GM23338 (cell line): Measurements from ENCODE around the gene ABHD10. TPM values are rescaled to one million over a fixed set of nuclear protein-coding genes. Genes with fewer than 3 reads are reported as not detected.

Experiments used
- ATAC-seq: fragments of 200-7000 bp; cut with Tn5 transposase; 3 replicates; pipeline ENCODE4 v1.9.1; 2020
- DNase-seq: peaks from one replicate; pipeline ENCODE4 v3.0.0-alpha.2; 2015; ENCODE audit warnings: low spot score
- H2AFZ ChIP-seq: fragments of 200-600 bp; sonication (generic); 2 replicates; pipeline ENCODE4 v1.8.0; 2016; ENCODE audit warnings: antibody characterized with exemption, mild to moderate bottlenecking, moderate library complexity
- H3F3A ChIP-seq: fragments of 200-600 bp; sonication (generic); replicated peaks from 2 replicates; pipeline ENCODE4 v1.8.0; 2017; ENCODE audit warnings: antibody characterized with exemption, mixed run types, low read depth
- H3K27ac ChIP-seq: fragments of 200-600 bp; sonication (generic); 2 replicates; pipeline ENCODE4 v1.6.1; 2016; ENCODE audit warnings: low read depth
- H3K27me3 ChIP-seq: fragments of 200-600 bp; sonication (generic); 2 replicates; pipeline ENCODE4 v1.8.0; 2016; ENCODE audit warnings: mild to moderate bottlenecking, mixed run types, moderate library complexity; ENCODE audit not compliant: insufficient read depth
- H3K36me3 ChIP-seq: fragments of 200-600 bp; sonication (generic); 2 replicates; pipeline ENCODE4 v1.8.0; 2016; ENCODE audit warnings: mild to moderate bottlenecking; ENCODE audit not compliant: insufficient read depth
- H3K4me1 ChIP-seq: fragments of 200-600 bp; sonication (generic); 2 replicates; pipeline ENCODE4 v1.8.0; 2016; ENCODE audit warnings: mild to moderate bottlenecking, moderate library complexity; ENCODE audit not compliant: insufficient read depth
- H3K4me2 ChIP-seq: fragments of 200-600 bp; sonication (generic); 2 replicates; pipeline ENCODE4 v1.7.1; 2017; ENCODE audit warnings: mixed run types
- H3K4me3 ChIP-seq: fragments of 200-600 bp; sonication (generic); 2 replicates; pipeline ENCODE4 v1.6.1; 2016; ENCODE audit warnings: mixed run types
- H3K79me2 ChIP-seq: fragments of 200-600 bp; sonication (generic); replicated peaks from 2 replicates; pipeline ENCODE4 v1.8.0; 2017; ENCODE audit warnings: mild to moderate bottlenecking; ENCODE audit not compliant: insufficient read depth
- H3K9me2 ChIP-seq: fragments of 200-600 bp; sonication (generic); 2 replicates; pipeline ENCODE4 v1.8.0; 2017; ENCODE audit not compliant: insufficient read depth
- H4K20me1 ChIP-seq: fragments of 200-600 bp; sonication (generic); replicated peaks from 2 replicates; pipeline ENCODE4 v1.8.0; 2017; ENCODE audit warnings: mild to moderate bottlenecking; ENCODE audit not compliant: insufficient read depth
- H3K27ac Mint-ChIP-seq: 2 replicates; pipeline ENCODE4 v1.8.0; 2020; ENCODE audit warnings: inconsistent platforms, mild to moderate bottlenecking, moderate library complexity, mixed read lengths
- H3K27me3 Mint-ChIP-seq: 3 replicates; pipeline ENCODE4 v1.8.0; 2022; ENCODE audit warnings: low read depth, mild to moderate bottlenecking, moderate library complexity, mixed read lengths, inconsistent platforms; ENCODE audit not compliant: insufficient read depth, poor library complexity
- H3K36me3 Mint-ChIP-seq: 3 replicates; pipeline ENCODE4 v1.8.0; 2021; ENCODE audit warnings: low read depth, mild to moderate bottlenecking, inconsistent platforms, moderate library complexity, mixed read lengths
- H3K4me1 Mint-ChIP-seq: 3 replicates; pipeline ENCODE4 v1.8.0; 2020; ENCODE audit warnings: mild to moderate bottlenecking, inconsistent platforms, mixed read lengths
- H3K4me3 Mint-ChIP-seq: 3 replicates; pipeline ENCODE4 v1.8.0; 2021; ENCODE audit warnings: moderate library complexity, mild to moderate bottlenecking, inconsistent platforms, mixed read lengths
- H3K9me3 Mint-ChIP-seq: 3 replicates; pipeline ENCODE4 v1.8.0; 2020; ENCODE audit warnings: moderate library complexity, mild to moderate bottlenecking, inconsistent platforms, mixed read lengths
- CREB1 ChIP-seq: fragments of 250-450 bp; sonication (Bioruptor Pico); IDR thresholded peaks from 2 replicates; pipeline ENCODE4 v1.5.0; 2020; ENCODE audit warnings: low read depth, mild to moderate bottlenecking, moderate library complexity
- CTCF ChIP-seq, 2 experiments: fragments of 200-600 bp in 1 of 2; sonication (generic) in 1 of 2; conservative IDR thresholded peaks; 2 replicates each; pipeline versions ENCODE4 v1.5.1 to v1.6.1; 2016 to 2017; ENCODE audit warnings: antibody characterized with exemption in 2 of 2, low read depth in 2 of 2, mild to moderate bottlenecking in 2 of 2, moderate library complexity in 1 of 2
- EZH2 ChIP-seq: fragments of 200-600 bp; sonication (generic); IDR thresholded peaks from one replicate; pipeline ENCODE4 v1.8.0; 2017; ENCODE audit warnings: antibody characterized with exemption, mild to moderate bottlenecking, low read depth; ENCODE audit not compliant: unreplicated experiment
- EZH2phosphoT487 ChIP-seq: fragments of 200-600 bp; sonication (generic); IDR thresholded peaks from one replicate; pipeline ENCODE4 v1.8.1; 2018; ENCODE audit warnings: antibody characterized with exemption; ENCODE audit not compliant: unreplicated experiment
- JUNB ChIP-seq: IDR thresholded peaks from one replicate; pipeline ENCODE4 v1.6.1; 2016; ENCODE audit warnings: antibody characterized with exemption; ENCODE audit not compliant: unreplicated experiment
- NANOG ChIP-seq: IDR thresholded peaks from 2 replicates; pipeline ENCODE4 v1.6.1; 2016; ENCODE audit warnings: antibody characterized with exemption, borderline replicate concordance
- POLR2AphosphoS5 ChIP-seq: IDR thresholded peaks from 2 replicates; pipeline ENCODE4 v1.6.1; 2016; ENCODE audit warnings: antibody characterized with exemption, low read depth
- STAT1 ChIP-seq: IDR thresholded peaks from one replicate; pipeline ENCODE4 v1.6.1; 2016; ENCODE audit warnings: antibody characterized with exemption; ENCODE audit not compliant: unreplicated experiment
- ZNF114 ChIP-seq: fragments of 250-450 bp; sonication (Bioruptor Pico); IDR thresholded peaks from 2 replicates; pipeline ENCODE4 v1.5.0; 2020; ENCODE audit warnings: mild to moderate bottlenecking, moderate library complexity
- ZNF331 ChIP-seq: fragments of 250-450 bp; sonication (Bioruptor Pico); IDR thresholded peaks from 2 replicates; pipeline ENCODE4 v1.5.0; 2020; ENCODE audit warnings: low read depth, mild to moderate bottlenecking, moderate library complexity
- polyA plus RNA-seq: library from polyadenylated mRNA; unstranded; fragments of >200 nt; fragmentation: Nextera tagmentation; extraction: Ambion mirVana; gene quantifications from 2 replicates; pipeline ENCODE4 v1.2.1, GENCODE V29; 2016
- total RNA-seq: library from RNA; depleted of rRNA; stranded (reverse); fragments of >200 nt; shearing (Covaris generic); gene quantifications from 2 replicates; pipeline ENCODE4 v1.2.3, GENCODE V29; 2014
- TF ChIP-seq, protein P1 (sequence below): IDR thresholded peaks from one replicate; pipeline ENCODE4 v1.6.1; 2018; ENCODE audit warnings: antibody characterized with exemption; ENCODE audit not compliant: unreplicated experiment
- TF ChIP-seq, protein P2 (sequence below): IDR thresholded peaks from 2 replicates; pipeline ENCODE4 v1.6.1; 2016; ENCODE audit warnings: antibody characterized with exemption
- TF ChIP-seq, protein P3 (sequence below): fragments of 250-450 bp; sonication (Bioruptor Pico); IDR thresholded peaks from 2 replicates; pipeline ENCODE4 v1.5.0; 2020; ENCODE audit warnings: mild to moderate bottlenecking, moderate library complexity

ABHD10 gene
- total and polyA plus RNA-seq, 2 experiments from 2014 or later: 16.9 to 28.0 TPM

DNA sequence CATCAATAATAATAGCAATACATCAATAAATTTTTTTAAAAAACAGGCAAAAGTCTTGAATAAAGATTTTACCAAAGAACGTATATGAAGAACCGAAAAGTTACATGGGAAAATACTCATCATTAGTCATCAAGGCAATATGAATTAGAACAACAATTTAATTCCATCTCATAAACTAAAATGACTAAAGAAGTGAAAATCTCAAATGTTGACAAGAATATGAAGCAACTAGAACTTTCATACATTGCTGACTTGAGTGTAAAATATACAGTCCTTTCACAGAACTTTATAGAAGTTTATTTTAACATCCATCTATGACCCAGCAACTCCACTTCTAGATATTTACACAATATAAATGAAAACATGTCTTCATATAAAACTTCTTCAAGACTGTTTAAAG is 35.3 kb upstream of the ABHD10 start:
- no peak overlapping the region for H3K4me2 ChIP-seq
- H3K79me2 ChIP-seq: no peaks in the 10 kb centered on the region
- no peaks in the 10 kb centered on the region for H4K20me1 ChIP-seq
- H3K4me1 Mint-ChIP-seq: no peaks in the 10 kb centered on the region
- H3K27ac ChIP-seq: no peak overlapping the region
- no peaks in the 10 kb centered on the region for H3K9me2 ChIP-seq
- no peak overlapping the region for H3K4me3 ChIP-seq
- H3K4me1 ChIP-seq: no peaks in the 10 kb centered on the region
- no peaks in the 10 kb centered on the region for H3K27me3 Mint-ChIP-seq
- peaks cover 12% of the 10 kb centered on the region for H3K36me3 ChIP-seq
- H3F3A ChIP-seq: no peaks in the 10 kb centered on the region
- ATAC-seq (no peak), DNase-seq (no peak)
- H3K4me3 Mint-ChIP-seq: no peak overlapping the region
- no peaks in the 10 kb centered on the region for H3K27me3 ChIP-seq
- H3K9me3 Mint-ChIP-seq: no peaks in the 10 kb centered on the region
- TF ChIP-seq, protein P1, sequence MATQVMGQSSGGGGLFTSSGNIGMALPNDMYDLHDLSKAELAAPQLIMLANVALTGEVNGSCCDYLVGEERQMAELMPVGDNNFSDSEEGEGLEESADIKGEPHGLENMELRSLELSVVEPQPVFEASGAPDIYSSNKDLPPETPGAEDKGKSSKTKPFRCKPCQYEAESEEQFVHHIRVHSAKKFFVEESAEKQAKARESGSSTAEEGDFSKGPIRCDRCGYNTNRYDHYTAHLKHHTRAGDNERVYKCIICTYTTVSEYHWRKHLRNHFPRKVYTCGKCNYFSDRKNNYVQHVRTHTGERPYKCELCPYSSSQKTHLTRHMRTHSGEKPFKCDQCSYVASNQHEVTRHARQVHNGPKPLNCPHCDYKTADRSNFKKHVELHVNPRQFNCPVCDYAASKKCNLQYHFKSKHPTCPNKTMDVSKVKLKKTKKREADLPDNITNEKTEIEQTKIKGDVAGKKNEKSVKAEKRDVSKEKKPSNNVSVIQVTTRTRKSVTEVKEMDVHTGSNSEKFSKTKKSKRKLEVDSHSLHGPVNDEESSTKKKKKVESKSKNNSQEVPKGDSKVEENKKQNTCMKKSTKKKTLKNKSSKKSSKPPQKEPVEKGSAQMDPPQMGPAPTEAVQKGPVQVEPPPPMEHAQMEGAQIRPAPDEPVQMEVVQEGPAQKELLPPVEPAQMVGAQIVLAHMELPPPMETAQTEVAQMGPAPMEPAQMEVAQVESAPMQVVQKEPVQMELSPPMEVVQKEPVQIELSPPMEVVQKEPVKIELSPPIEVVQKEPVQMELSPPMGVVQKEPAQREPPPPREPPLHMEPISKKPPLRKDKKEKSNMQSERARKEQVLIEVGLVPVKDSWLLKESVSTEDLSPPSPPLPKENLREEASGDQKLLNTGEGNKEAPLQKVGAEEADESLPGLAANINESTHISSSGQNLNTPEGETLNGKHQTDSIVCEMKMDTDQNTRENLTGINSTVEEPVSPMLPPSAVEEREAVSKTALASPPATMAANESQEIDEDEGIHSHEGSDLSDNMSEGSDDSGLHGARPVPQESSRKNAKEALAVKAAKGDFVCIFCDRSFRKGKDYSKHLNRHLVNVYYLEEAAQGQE: no peak
- TF ChIP-seq CTCF (conservative IDR thresholded peaks at IDR 0.05; ENCODE audit: low read depth in 2 of 2): no peak
- TF ChIP-seq, protein P2, sequence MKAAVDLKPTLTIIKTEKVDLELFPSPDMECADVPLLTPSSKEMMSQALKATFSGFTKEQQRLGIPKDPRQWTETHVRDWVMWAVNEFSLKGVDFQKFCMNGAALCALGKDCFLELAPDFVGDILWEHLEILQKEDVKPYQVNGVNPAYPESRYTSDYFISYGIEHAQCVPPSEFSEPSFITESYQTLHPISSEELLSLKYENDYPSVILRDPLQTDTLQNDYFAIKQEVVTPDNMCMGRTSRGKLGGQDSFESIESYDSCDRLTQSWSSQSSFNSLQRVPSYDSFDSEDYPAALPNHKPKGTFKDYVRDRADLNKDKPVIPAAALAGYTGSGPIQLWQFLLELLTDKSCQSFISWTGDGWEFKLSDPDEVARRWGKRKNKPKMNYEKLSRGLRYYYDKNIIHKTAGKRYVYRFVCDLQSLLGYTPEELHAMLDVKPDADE: no peak
- no peak for TF ChIP-seq STAT1
- no peak for TF ChIP-seq ZNF331 (CRISPR knock-in tag)
- no peak for TF ChIP-seq EZH2
- TF ChIP-seq JUNB: no peak
- TF ChIP-seq POLR2AphosphoS5: no peak
- TF ChIP-seq NANOG: no peak
- no peak for TF ChIP-seq ZNF114 (CRISPR knock-in tag)
- TF ChIP-seq EZH2phosphoT487: no peak
- TF ChIP-seq, protein P3, sequence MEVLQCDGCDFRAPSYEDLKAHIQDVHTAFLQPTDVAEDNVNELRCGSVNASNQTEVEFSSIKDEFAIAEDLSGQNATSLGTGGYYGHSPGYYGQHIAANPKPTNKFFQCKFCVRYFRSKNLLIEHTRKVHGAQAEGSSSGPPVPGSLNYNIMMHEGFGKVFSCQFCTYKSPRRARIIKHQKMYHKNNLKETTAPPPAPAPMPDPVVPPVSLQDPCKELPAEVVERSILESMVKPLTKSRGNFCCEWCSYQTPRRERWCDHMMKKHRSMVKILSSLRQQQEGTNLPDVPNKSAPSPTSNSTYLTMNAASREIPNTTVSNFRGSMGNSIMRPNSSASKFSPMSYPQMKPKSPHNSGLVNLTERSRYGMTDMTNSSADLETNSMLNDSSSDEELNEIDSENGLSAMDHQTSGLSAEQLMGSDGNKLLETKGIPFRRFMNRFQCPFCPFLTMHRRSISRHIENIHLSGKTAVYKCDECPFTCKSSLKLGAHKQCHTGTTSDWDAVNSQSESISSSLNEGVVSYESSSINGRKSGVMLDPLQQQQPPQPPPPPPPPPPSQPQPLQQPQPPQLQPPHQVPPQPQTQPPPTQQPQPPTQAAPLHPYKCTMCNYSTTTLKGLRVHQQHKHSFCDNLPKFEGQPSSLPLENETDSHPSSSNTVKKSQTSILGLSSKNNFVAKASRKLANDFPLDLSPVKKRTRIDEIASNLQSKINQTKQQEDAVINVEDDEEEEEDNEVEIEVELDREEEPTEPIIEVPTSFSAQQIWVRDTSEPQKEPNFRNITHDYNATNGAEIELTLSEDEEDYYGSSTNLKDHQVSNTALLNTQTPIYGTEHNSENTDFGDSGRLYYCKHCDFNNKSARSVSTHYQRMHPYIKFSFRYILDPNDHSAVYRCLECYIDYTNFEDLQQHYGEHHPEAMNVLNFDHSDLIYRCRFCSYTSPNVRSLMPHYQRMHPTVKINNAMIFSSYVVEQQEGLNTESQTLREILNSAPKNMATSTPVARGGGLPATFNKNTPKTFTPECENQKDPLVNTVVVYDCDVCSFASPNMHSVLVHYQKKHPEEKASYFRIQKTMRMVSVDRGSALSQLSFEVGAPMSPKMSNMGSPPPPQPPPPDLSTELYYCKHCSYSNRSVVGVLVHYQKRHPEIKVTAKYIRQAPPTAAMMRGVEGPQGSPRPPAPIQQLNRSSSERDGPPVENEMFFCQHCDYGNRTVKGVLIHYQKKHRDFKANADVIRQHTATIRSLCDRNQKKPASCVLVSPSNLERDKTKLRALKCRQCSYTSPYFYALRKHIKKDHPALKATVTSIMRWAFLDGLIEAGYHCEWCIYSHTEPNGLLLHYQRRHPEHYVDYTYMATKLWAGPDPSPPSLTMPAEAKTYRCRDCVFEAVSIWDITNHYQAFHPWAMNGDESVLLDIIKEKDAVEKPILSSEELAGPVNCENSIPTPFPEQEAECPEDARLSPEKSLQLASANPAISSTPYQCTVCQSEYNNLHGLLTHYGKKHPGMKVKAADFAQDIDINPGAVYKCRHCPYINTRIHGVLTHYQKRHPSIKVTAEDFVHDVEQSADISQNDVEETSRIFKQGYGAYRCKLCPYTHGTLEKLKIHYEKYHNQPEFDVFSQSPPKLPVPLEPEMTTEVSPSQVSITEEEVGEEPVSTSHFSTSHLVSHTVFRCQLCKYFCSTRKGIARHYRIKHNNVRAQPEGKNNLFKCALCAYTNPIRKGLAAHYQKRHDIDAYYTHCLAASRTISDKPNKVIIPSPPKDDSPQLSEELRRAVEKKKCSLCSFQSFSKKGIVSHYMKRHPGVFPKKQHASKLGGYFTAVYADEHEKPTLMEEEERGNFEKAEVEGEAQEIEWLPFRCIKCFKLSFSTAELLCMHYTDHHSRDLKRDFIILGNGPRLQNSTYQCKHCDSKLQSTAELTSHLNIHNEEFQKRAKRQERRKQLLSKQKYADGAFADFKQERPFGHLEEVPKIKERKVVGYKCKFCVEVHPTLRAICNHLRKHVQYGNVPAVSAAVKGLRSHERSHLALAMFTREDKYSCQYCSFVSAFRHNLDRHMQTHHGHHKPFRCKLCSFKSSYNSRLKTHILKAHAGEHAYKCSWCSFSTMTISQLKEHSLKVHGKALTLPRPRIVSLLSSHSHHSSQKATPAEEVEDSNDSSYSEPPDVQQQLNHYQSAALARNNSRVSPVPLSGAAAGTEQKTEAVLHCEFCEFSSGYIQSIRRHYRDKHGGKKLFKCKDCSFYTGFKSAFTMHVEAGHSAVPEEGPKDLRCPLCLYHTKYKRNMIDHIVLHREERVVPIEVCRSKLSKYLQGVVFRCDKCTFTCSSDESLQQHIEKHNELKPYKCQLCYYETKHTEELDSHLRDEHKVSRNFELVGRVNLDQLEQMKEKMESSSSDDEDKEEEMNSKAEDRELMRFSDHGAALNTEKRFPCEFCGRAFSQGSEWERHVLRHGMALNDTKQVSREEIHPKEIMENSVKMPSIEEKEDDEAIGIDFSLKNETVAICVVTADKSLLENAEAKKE (CRISPR knock-in tag): no peak
- no peak for TF ChIP-seq CREB1 (CRISPR knock-in tag)
- H2AFZ ChIP-seq: no peak overlapping the region
- H3K27ac Mint-ChIP-seq: no peak overlapping the region
- H3K36me3 Mint-ChIP-seq: peaks cover 10% of the 10 kb centered on the region; the same call in 1 of the 3 replicates
